T-cell (primary cell): ENCODE measurements around the gene MSANTD2. TPM values are rescaled to one million over a fixed set of nuclear protein-coding genes. Genes with fewer than 3 reads are reported as not detected.
A peak's percentile ranks its signal among the peaks of the same experiment; 100 is the strongest.

Source experiments
- ATAC-seq, 4 experiments: fragments of 200-7000 bp in 3 of 4; fragments of 150-1000 bp in 1 of 4; cut with Tn5 transposase; replicated peaks in 1 of 4; 1 replicate in 3 of 4; 2 replicates in 1 of 4; pipeline ENCODE4 v1.10.0; 2021; ENCODE audit warnings: moderate library complexity in 3 of 4, mild to moderate bottlenecking in 2 of 4, moderate number of reproducible peaks in 1 of 4
- CTCF ChIA-PET, 2 donors: fragments of 300-600 bp; sonication (Branson Sonifier 250); formaldehyde crosslinking; loops; one replicate each; lab custom pipeline; 2022; ENCODE audit warnings: antibody characterized with exemption in 2 of 2; lab: Charles Lee
- POLR2A ChIA-PET, 2 donors: fragments of 300-600 bp; sonication (Branson Sonifier 250); formaldehyde crosslinking; loops; one replicate each; lab custom pipeline; 2022; ENCODE audit warnings: antibody characterized with exemption in 2 of 2; lab: Charles Lee
- DNase-seq, 35 experiments: peaks; one replicate each; pipeline versions ENCODE4 v3.0.0 to v3.0.0-alpha.2; 2013 to 2023
- H3K27ac ChIP-seq: one replicate; pipeline ENCODE4 v1.5.1; 2013; ENCODE audit warnings: low read length
- H3K27me3 ChIP-seq, 2 experiments: replicated peaks in 1 of 2; 1 replicate in 1 of 2; 2 replicates in 1 of 2; pipeline versions ENCODE4 v1.6.1 to v1.7.0; 2013; ENCODE audit warnings: low read length in 1 of 2, mixed read lengths in 1 of 2; ENCODE audit not compliant: control insufficient read depth in 2 of 2, insufficient read depth in 2 of 2; ENCODE audit errors: extremely low read depth in 1 of 2
- H3K36me3 ChIP-seq, 2 donors: 1 replicate in 1 of 2; 2 replicates in 1 of 2; pipeline versions ENCODE4 v1.6.1 to v1.7.0; 2013; ENCODE audit warnings: low read length in 1 of 2; ENCODE audit not compliant: control insufficient read depth in 2 of 2, insufficient read depth in 1 of 2; ENCODE audit errors: extremely low read depth in 1 of 2
- H3K4me1 ChIP-seq, 2 experiments: 1 replicate in 1 of 2; 2 replicates in 1 of 2; pipeline versions ENCODE4 v1.6.1 to v1.7.0; 2013; ENCODE audit warnings: low read length in 2 of 2, mixed read lengths in 1 of 2; ENCODE audit not compliant: insufficient read depth in 2 of 2, control insufficient read depth in 1 of 2; ENCODE audit errors: extremely low read depth in 1 of 2
- H3K4me3 ChIP-seq, 2 donors: 1 replicate in 1 of 2; 2 replicates in 1 of 2; pipeline versions ENCODE4 v1.5.1 to v1.7.0; 2013; ENCODE audit warnings: mild to moderate bottlenecking in 2 of 2, low read length in 1 of 2, moderate library complexity in 1 of 2; ENCODE audit not compliant: control insufficient read depth in 1 of 2; ENCODE audit errors: extremely low read depth in 1 of 2
- H3K9me3 ChIP-seq: 2 replicates; pipeline ENCODE4 v1.7.0; 2013
- H3K27ac Mint-ChIP-seq, 2 donors: one replicate each; pipeline ENCODE4 v1.8.0; 2020 to 2021; ENCODE audit warnings: mild to moderate bottlenecking in 2 of 2, mixed read lengths in 2 of 2
- H3K27me3 Mint-ChIP-seq, 2 donors: one replicate each; pipeline ENCODE4 v1.8.0; 2021 to 2022; ENCODE audit warnings: mixed read lengths in 2 of 2
- H3K36me3 Mint-ChIP-seq: one replicate; pipeline ENCODE4 v1.8.0; 2021; ENCODE audit warnings: mixed read lengths
- H3K4me1 Mint-ChIP-seq, 3 donors: one replicate each; pipeline ENCODE4 v1.8.0; 2020 to 2022; ENCODE audit warnings: mixed read lengths in 3 of 3, mild to moderate bottlenecking in 1 of 3
- H3K4me3 Mint-ChIP-seq, 3 donors: one replicate each; pipeline ENCODE4 v1.8.0; 2020 to 2022; ENCODE audit warnings: mild to moderate bottlenecking in 3 of 3, mixed read lengths in 3 of 3, moderate library complexity in 3 of 3
- H3K9me3 Mint-ChIP-seq, 3 donors: one replicate each; pipeline ENCODE4 v1.8.0; 2020 to 2022; ENCODE audit warnings: mixed read lengths in 3 of 3
- WGBS: methylation state at CpG from one replicate; pipeline ENCODE4 v1.1.5; 2013; ENCODE audit warnings: missing lambda C conversion rate; ENCODE audit not compliant: insufficient coverage; 5-methylcytosine and 5-hydroxymethylcytosine counted together
- total RNA-seq, 35 experiments: library from RNA in 6 of 35; stranded (reverse) in 6 of 35; fragments of 120-200 nt in 1 of 35; gene quantifications; one replicate each; pipeline versions ENCODE4 v1.2.1 to v1.2.4 and lab custom pipeline; 2013 to 2026

The MSANTD2 gene
- total RNA-seq, 5 donors from 2014 or later (not counting 1 experiment from before 2014, with no cell fraction given): 10.1 to 25.2 (median 19.9) TPM

DNA sequence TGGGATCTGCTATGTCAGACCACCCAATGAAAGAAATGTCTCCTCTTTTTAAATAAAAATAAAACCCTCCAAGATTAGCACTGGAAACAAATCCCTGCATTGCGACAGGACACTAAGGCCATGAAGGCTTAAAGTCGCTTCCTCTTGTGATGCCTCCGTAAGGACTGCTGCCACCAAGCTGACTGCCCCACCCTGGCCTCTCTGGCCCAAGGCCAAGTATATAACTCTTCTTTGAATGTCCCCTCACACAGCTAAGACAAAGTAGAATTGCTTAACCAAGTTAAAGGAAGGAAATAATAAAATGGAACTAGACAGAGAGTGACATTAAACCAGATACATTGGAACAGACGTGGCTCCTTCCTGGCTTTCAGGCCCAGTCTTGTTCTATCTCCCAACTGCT, 68.0 kb downstream of the MSANTD2 start:
- no peaks in the 10 kb centered on the region for H3K36me3 Mint-ChIP-seq
- H3K27ac ChIP-seq: no peak overlapping the region
- POLR2A ChIA-PET: no interaction called here
- no peaks in the 10 kb centered on the region for H3K27me3 Mint-ChIP-seq
- H3K27me3 ChIP-seq: peaks cover 0 to 4% of the 10 kb centered on the region in 2 experiments
- no peak for ATAC-seq
- H3K4me1 Mint-ChIP-seq: no peaks in the 10 kb centered on the region
- H3K4me3 ChIP-seq: no peak overlapping the region
- DNase-seq: no peak
- H3K9me3 ChIP-seq: no peaks in the 10 kb centered on the region
- H3K9me3 Mint-ChIP-seq: no peaks in the 10 kb centered on the region
- no peaks in the 10 kb centered on the region for H3K36me3 ChIP-seq
- H3K27ac Mint-ChIP-seq: no peak overlapping the region
- CTCF ChIA-PET: interaction anchor here in 1 of 2 donors (1.7 kb wide), 1 partner anchor 14 kb away, joined by 6 read pairs; no protein-coding TSS in a partner anchor
- WGBS: 100% methylated on average over 1 of the region's 4 CpGs
- no peak overlapping the region for H3K4me3 Mint-ChIP-seq
- no peaks in the 10 kb centered on the region for H3K4me1 ChIP-seq

DNA sequence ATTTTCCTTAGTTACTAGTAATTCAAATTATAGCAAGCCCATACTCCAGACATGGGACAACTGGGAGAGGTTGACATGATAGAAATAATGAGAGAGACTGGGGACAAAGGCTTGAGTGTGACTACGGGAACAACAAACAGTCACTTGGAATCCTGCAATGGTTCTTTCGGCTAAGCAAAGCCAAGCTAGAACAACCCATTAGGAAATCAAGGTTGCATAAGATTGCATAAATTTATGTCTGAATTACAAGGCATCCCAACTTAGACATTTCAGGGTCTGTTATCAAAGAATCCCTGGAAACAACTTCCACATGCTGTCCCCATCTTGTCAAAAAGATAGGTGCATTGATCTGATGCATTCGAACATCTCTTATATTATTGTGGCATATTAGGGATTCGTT, 70.6 kb downstream of the MSANTD2 start:
- no peaks in the 10 kb centered on the region for H3K36me3 ChIP-seq
- H3K27me3 ChIP-seq: peaks cover 0 to 11% of the 10 kb centered on the region in 2 experiments
- peaks cover 0 to 14% (median 0%) of the 10 kb centered on the region in 3 donors for H3K4me1 Mint-ChIP-seq
- DNase-seq (no peak), ATAC-seq (no peak)
- H3K27ac Mint-ChIP-seq: no peak overlapping the region
- peaks cover 4 to 11% of the 10 kb centered on the region in 2 donors for H3K27me3 Mint-ChIP-seq
- H3K9me3 Mint-ChIP-seq: no peaks in the 10 kb centered on the region
- H3K4me1 ChIP-seq: peaks cover 0 to 6% of the 10 kb centered on the region in 2 experiments
- H3K9me3 ChIP-seq: no peaks in the 10 kb centered on the region
- no peak overlapping the region for H3K4me3 Mint-ChIP-seq
- no peak overlapping the region for H3K4me3 ChIP-seq
- CTCF ChIA-PET: interaction anchor here in 1 of 2 donors (1.0 kb wide), 1 partner anchor 64 kb away, joined by 4 read pairs; no protein-coding TSS in a partner anchor
- no peaks in the 10 kb centered on the region for H3K36me3 Mint-ChIP-seq
- POLR2A ChIA-PET: no interaction called here
- H3K27ac ChIP-seq: no peak overlapping the region
- 80% methylated on average over 1 of the region's 4 CpGs for whole genome bisulfite sequencing

DNA sequence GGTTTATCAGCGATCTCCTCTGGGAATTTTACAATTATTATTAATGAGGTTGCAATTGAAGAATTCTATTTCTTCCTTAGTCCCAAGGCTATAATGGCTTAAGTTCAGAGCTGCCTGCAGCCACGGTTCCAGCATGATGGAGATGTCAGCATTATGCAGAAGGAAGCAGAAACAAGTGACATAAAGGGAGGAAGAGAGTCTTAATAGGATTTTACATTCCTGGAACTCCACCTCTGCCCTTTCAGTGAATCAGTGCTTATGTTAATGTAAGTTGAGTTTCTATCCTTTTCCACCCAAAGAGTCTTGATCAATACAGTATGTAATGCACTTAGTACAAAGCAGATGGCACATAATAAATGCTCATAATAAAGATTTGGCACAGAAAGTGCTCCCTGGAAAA, 72.1 kb downstream of the MSANTD2 start:
- Mint-ChIP-seq H3K27ac (no peak overlapping the region), H3K36me3 (no peaks in the 10 kb centered on the region), H3K27me3 (peaks cover 6 to 11% of the 10 kb centered on the region in 2 donors), H3K4me1 (peaks cover 0 to 18% (median under 1%) of the 10 kb centered on the region in 3 donors), H3K4me3 (no peak overlapping the region), H3K9me3 (no peaks in the 10 kb centered on the region)
- H3K9me3 ChIP-seq: no peaks in the 10 kb centered on the region
- CTCF ChIA-PET: no interaction called here
- no peaks in the 10 kb centered on the region for H3K36me3 ChIP-seq
- peaks cover 0 to 6% of the 10 kb centered on the region in 2 experiments for H3K4me1 ChIP-seq
- peaks cover 0 to 11% of the 10 kb centered on the region in 2 experiments for H3K27me3 ChIP-seq
- no peak overlapping the region for H3K4me3 ChIP-seq
- DNase-seq (no peak), ATAC-seq (no peak)
- POLR2A ChIA-PET: no interaction called here
- 83% methylated on average over 1 of the region's 2 CpGs for WGBS
- H3K27ac ChIP-seq: no peak overlapping the region

DNA sequence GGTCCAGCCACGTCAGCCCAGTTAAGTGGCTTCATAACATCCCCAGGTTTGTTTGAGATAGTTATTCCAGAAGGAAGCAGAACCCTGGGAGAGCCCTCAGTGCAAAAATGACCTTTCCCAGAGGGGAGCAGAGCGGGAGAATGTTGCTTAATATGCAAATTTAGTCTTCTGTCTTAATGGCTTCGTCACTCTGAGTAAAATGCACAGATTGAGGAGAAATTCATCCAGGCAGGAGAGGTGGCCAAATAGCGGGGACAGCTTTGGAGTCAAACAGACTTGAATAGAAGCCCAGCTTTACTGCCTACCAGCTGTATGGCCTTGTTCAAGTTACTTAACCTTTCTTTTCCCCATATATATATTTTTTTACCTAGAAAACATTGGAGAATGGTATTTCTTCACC, 72.7 kb downstream of the MSANTD2 start:
- H3K27ac ChIP-seq: no peak overlapping the region
- peaks cover 0 to 11% of the 10 kb centered on the region in 2 experiments for H3K27me3 ChIP-seq
- 80% methylated on average over 1 of the region's 4 CpGs for WGBS
- H3K4me3 ChIP-seq: no peak overlapping the region
- H3K9me3 Mint-ChIP-seq: no peaks in the 10 kb centered on the region
- peaks cover 5 to 24% (median 8%) of the 10 kb centered on the region in 3 donors for H3K4me1 Mint-ChIP-seq
- no peak for DNase-seq
- ChIA-PET CTCF (no interaction called here), POLR2A (no interaction called here)
- no peak for ATAC-seq
- peaks cover 11 to 17% of the 10 kb centered on the region in 2 donors for H3K27me3 Mint-ChIP-seq
- no peaks in the 10 kb centered on the region for H3K36me3 Mint-ChIP-seq
- H3K9me3 ChIP-seq: no peaks in the 10 kb centered on the region
- no peaks in the 10 kb centered on the region for H3K36me3 ChIP-seq
- H3K27ac Mint-ChIP-seq: no peak overlapping the region
- peaks cover 0 to 7% of the 10 kb centered on the region in 2 experiments for H3K4me1 ChIP-seq
- H3K4me3 Mint-ChIP-seq: no peak overlapping the region

DNA sequence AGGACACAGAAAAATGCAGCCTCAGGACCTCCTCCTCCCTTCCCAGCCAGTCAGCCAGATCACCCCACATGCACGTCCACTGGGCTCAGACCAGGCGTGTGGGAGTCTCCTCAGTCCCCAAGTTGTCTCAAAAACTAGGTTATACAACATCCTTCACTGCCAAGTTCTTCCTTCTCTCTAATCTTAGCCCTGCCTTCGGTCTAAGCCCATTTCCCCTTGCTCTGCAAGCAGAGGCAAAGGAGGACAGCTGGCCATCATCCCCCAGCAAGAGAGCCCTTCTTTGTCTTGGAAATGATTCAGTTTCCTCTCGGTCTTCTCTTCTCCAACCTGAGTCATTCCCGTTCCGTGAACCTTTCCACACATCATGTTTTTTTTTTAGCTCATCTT, 74.5 kb downstream of the MSANTD2 start:
- Histone ChIP-seq H3K4me1 (peaks cover 6 to 12% of the 10 kb centered on the region in 2 experiments), H3K9me3 (no peaks in the 10 kb centered on the region), H3K4me3 (no peak overlapping the region), H3K27me3 (peaks cover 0 to 23% of the 10 kb centered on the region in 2 experiments), H3K36me3 (no peaks in the 10 kb centered on the region), H3K27ac (no peak overlapping the region)
- no peak overlapping the region for H3K27ac Mint-ChIP-seq
- H3K4me3 Mint-ChIP-seq: no peak overlapping the region
- peaks cover 11 to 31% (median 16%) of the 10 kb centered on the region in 3 donors for H3K4me1 Mint-ChIP-seq
- H3K9me3 Mint-ChIP-seq: no peaks in the 10 kb centered on the region
- 47% methylated on average over 6 of the region's 6 CpGs for WGBS
- H3K27me3 Mint-ChIP-seq: peaks cover 15 to 22% of the 10 kb centered on the region in 2 donors
- ChIA-PET CTCF (no interaction called here), POLR2A (no interaction called here)
- no peaks in the 10 kb centered on the region for H3K36me3 Mint-ChIP-seq
- no peak for ATAC-seq
- no peak for DNase-seq

DNA sequence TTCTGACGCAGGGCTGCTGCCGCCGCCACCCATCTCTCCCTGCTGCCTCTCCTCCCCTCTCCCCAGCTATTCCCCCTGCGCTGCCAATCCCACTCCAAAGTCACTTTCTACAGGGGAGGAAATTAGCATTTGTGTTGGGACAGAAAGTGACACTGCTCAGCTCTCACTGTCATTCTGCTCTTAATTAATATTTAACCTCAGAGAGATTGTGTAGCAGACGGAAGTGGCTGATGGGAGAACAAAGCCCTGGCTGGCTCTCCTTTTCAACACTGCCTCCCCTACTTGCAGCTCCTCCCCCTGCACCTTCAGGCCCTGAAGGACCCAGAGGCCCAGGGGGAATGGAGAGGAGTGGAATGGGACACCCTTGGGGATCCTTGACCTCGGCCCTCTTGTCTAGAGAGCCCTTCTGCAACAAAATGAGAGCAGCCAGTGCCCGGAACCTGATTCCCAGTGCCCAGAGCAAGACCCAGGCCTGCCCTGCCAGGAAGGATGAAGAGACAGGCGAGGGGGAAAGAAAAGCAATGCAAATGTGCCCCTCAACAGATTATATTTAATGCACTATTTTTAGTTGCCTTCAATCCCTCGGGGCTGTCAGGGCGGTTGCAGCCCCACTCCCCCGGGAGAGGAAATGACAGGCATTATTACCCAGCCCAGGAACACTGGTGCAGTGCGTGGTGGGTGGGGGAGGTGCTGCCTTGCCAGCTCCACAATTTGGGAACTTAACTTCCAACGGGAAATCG, 75.1 kb downstream of the MSANTD2 start:
- peak overlapping the region in 1 of 2 donors; percentile 7 for H3K27ac Mint-ChIP-seq
- Histone ChIP-seq H3K4me3 (no peak overlapping the region), H3K36me3 (no peaks in the 10 kb centered on the region), H3K9me3 (no peaks in the 10 kb centered on the region), H3K27me3 (peaks cover 0 to 23% of the 10 kb centered on the region in 2 experiments), H3K27ac (no peak overlapping the region), H3K4me1 (peaks cover 6 to 12% of the 10 kb centered on the region in 2 experiments)
- no peaks in the 10 kb centered on the region for H3K9me3 Mint-ChIP-seq
- DNase-seq (no peak), ATAC-seq (no peak)
- WGBS: 0% methylated on average over 2 of the region's 14 CpGs
- H3K4me3 Mint-ChIP-seq: no peak overlapping the region
- H3K36me3 Mint-ChIP-seq: no peaks in the 10 kb centered on the region
- ChIA-PET CTCF (interaction anchor here in 1 of 2 donors (0.7 kb wide), 1 partner anchor 54 kb away, joined by 3 read pairs; no protein-coding TSS in a partner anchor), POLR2A (no interaction called here)
- peaks cover 11 to 31% (median 16%) of the 10 kb centered on the region in 3 donors for H3K4me1 Mint-ChIP-seq
- peaks cover 15 to 22% of the 10 kb centered on the region in 2 donors for H3K27me3 Mint-ChIP-seq
